HG02840 (cell line): ENCODE results near the gene APLP2.
"Not testable (repeated sequence)": the region's sequence is repeated elsewhere in the genome, so short reads cannot be mapped to it uniquely, and the experiment has no call there.

Experiments
- ATAC-seq: cut with Tn5 transposase; IDR thresholded peaks from one replicate; pipeline ENCODE4 v1.9.1; 2021; ENCODE audit warnings: mild to moderate bottlenecking, moderate library complexity, moderate number of reproducible peaks; ENCODE audit not compliant: unreplicated experiment, low FRiP score

APLP2 gene

DNA sequence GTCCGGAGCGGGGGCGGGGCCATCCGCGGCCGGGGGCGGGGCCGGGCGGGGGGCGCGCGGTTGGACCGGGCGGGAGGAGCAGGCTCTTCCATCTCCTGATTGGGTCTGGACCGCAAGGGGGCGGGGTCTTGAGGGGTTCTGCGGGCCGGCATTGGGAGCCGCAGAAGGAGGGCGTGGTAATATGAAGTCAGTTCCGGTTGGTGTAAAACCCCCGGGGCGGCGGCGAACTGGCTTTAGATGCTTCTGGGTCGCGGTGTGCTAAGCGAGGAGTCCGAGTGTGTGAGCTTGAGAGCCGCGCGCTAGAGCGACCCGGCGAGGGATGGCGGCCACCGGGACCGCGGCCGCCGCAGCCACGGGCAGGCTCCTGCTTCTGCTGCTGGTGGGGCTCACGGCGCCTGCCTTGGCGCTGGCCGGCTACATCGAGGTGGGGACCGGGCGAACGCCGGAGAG, at the start of gene APLP2:
TSS of gene APLP2 (plus strand) at position 236 of the 450 bp plus-strand sequence. CDS start at position 320, 84 bp downstream.
- peak; percentile 96 for ATAC-seq

DNA sequence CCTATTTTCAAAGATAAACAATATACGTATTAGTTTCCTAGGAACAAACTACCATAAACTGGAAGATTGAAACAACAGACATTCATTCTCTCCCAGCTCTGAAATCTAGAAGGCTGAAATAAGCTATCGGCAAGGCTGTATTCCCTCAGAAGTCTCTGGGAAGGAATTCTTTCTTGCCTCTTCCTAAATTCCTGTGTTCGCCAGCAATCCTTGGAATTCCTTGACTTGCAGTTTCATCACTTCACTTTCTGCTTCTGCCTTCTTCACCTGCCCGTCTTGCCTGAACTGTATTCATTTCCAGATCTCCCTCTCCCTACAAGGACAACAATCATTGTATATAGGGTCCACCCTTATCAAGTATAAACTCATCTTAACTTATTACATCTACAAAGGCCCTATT, 49.4 kb upstream of the APLP2 start:
- ATAC-seq: no peak

DNA sequence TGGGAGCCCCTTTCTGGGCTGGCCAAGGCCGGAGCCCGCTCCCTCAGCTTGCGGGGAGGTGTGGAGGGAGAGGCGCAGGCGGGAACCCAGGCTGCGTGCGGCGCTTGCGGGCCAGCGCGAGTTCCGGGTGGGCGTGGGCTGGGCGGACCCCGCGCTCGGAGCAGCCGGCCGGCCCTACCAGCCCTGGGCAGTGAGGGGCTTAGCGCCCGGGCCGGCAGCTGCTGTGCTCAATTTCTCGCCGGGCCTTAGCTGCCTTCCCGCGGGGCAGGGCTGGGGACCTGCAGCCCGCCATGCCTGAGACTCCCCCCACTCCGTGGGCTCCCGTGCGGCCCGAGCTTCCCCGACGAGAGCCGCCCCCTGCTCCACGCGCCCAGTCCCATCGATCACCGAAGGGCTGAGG, 48.1 kb upstream of the APLP2 start:
- ATAC-seq: not testable (repeated sequence)

DNA sequence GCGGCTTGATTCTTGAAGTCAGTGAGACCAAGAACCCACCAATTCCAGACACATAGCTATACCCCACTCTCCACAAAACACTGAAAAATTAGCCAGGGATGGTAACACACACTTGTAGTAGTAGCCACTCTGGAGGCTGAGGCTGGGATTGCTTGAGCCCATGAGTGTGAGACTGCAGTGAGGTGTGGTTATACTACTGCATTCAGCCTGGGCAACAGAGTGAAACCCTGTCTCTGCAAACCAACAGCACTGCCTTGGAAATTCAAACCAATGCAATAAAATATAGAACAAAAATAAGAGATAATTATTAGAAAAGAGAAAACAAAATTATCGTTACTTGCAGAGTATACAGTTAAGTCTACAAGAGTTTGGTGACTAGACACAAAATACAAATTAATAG, 46.9 kb upstream of the APLP2 start:
- ATAC-seq: no peak

DNA sequence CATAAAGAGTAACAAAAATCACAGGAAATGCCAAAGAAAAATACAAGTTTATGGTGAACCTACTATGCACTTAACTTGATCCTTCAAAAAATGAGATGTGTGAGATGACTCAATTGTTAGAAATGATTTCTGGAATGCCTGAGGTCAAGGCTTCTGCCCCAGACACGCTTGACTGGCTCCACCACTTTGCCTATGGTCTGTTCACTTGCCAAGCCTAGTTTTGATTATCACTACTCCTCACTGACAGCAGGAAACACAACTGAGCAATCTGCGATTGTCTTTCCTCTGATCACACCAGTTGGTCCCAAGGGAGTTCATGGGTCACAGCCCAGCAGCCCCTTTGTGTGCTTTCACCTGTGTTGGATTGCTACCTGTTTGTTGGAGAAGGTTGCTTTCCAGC, 46.5 kb upstream of the APLP2 start:
- ATAC-seq: peak; percentile 90

DNA sequence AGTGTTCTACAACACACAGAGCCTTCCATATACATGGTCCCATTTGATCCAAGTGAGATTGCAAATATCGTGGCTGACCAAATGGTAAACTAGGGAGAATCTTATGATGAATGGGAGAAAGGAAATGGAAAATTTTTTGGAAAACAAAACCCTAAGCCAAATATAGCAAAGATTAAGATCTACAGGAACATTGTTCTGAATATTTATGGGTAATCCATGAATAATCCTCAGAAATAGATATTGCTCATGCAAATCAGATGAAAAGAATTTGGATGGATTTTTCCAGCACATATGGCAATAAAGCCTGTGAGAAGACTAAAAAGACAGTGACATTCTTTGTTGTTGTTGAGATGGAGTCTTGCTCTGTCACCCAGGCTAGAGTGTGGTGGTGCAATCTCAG, 45.3 kb upstream of the APLP2 start:
- no peak for ATAC-seq

DNA sequence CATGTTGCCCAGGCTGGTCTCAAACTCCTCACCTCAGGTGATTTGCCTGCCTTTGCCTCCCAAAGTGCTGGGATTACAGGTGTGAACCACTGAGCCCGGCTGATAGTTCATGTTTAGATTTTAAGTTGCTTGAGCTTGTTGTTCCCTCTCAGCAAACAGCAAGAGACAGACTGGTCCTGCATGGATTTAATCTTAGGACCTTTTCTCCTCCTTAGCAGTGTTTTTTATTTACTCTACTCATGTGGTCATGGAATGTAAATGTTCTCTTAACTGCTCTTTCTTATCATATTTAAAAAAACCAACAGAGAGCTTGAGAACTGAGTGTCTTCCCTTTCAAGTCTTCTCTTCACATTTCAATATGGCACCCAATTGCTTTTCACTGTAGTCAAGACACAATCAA, 44.3 kb upstream of the APLP2 start:
- ATAC-seq: no peak

DNA sequence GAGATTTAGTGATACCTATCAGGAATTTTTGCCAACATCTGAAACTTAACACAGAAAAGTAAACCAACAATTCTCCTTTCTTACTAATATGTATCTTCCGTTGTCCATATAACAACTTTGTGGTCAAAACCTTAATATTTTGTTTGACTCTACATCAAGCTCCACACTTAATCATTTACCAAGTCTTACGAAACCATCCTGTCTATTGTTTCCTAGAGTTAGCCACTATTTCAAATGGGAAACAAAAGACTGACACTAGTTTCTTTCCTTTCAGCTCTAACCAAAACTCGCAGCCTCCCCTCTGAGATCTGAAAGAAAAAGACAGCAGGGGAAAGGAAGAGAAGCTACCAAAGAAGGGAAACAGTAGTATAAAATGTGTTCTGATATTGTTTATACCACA, 40.6 kb upstream of the APLP2 start:
- ATAC-seq: no peak

DNA sequence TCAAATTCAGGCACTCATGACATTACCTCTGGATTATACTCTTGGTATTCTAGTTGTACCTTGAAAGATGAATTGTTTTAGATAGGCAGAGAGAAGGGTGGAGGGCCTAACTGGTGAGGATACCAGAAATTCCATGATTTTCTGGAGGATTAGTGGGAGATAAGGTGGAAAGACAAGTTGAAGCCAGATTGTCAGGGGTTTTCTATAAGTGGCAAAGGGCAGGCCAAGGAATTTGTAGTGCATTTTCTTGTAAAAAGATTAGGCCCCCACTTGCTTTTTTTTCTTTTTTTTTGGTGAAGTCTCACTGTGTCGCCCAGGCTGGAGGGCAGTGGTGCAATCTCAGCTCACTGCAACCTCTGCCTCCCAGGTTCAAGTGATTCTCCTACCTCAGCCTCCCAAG, 38.6 kb upstream of the APLP2 start:
- ATAC-seq: no peak

DNA sequence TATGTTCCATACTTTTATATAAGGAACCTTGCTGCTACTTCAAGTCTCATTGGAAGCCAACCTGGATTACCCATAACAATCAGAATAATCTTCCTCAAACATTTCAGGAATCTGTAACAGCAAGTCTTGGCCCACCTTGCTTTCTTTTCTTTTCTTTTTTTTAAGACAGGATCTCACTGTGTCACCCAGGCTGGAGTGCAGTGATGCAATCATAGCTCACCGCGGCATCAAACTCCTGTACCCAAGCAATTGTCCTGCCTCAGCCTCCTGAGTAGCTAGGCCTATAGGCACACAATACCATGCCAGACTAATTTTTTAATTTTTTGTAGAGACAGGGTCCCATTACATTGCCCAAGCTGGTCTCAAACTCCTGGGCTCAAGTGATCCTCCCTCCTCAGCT, 37.7 kb upstream of the APLP2 start:
- no peak for ATAC-seq

DNA sequence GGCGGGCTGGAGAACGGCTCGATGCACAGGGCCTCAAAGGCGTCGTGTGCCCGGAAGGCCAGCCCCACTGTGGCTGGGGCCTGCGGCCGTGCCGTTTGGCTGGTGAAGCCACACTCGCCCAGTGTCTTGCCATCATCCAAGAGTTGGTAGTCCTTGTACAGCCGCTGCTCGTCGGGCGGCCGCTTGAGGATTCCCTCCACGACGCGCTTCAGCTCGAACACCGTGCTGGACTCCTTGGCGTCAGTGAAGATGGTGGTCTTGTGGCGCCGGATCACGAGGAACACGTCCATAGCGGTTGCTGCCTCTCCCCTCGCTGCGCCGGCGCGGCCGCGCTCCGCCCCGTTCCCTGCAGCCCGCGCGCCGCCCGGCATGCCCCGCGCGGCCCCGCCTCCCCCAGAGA, 36.8 kb upstream of the APLP2 start:
- ATAC-seq: no peak

DNA sequence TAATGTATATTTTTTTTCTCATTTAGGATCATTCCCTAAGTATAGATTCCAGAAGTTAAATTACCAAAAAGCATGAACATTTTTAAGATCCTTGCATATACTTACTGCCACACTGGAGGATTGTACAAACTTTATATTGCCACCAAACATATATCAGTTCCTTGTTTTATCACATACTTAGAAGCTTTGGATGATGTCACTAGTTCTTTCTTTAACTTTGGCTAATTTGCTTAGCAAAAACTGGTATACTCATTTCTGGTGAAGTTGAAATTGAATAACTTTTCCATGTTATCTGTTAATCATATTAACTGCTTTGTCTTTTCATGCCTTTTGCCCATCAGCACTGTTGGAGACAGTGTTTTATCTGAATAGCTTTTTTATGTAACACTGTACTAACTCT, 35.5 kb upstream of the APLP2 start:
- ATAC-seq: no peak

DNA sequence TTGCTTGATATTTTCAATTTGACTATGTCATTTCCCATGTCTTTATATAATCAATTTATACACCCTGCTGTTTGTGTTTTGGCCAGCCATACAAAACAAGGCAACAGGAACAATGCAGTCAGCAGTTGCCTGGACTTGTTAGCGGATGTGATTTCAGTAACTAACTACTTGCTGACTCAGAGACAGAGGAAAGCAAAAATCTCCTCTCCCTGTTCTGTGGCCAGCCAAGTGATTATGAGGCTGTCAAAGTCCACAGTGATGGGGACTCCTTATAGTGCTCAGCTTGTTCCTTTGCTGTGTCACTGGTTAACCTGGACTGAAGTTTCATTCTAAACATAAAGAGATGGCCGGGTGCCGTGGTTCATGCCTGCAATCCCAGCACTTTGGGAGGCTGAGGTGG, 32.6 kb upstream of the APLP2 start:
- no peak for ATAC-seq

DNA sequence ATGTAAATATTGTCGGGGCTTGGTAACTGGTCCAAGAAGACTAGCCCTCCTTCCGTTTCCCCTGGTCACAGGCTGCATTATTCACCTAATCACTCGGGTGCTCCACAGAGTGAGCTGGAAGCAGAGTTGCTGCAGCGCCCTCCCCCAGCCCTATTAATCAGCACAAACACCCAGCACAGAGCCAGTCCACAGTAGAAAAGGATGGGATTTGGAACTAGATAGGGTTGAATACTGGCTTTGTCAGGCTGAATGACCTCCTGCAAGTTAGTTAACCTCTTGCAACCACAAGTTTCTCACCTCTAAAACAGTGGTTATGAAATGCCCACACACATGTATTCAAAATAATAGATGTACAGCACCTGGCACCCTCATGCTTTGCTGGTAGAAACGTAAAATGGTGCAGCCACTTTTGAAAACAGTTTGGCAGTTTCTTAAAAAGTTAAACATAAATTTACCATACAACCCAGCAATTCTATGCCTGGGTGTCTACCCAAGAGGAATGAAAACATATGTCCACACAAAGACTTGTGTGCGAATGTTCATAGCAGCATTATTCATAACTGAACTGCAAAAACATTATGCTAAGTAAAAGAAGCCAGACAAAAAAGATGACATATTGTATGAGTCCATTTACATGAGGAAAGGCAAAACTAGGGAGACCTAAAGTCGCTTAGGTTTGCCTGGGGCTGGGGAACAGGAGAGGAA, 31.7 kb upstream of the APLP2 start:
- ATAC-seq: no peak

DNA sequence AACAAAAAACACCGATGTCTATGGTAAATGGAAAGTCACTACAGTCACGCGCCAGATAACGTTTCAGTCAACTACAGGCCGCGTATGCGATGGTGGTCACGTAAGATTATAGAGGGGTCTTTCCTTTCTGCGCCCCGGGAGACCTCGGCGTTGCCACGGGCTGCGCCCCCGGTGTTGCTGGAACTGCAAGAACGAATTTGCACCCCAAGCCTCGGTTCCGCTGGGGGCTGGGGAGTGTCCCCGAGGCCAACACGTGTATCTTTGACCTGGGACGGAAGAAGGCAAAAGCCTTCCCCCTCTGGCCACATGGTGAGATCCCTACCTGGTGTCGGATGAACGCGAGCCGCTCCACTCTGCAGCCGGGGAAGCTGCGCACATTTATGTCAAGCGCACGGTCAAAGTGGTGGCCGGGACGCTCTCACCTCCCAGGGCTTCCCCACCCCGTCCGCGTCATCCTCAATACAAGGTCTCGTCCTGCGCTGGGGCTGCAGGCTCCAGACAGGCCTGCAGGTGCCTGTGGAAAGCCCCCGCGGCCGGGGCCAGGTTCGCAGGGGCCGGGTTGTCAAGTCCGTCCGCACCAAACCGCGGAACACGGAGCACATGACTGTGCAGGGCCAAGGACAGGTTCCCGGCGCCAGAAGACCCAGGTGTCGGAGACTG, 29.3 kb upstream of the APLP2 start:
- ATAC-seq: no peak

DNA sequence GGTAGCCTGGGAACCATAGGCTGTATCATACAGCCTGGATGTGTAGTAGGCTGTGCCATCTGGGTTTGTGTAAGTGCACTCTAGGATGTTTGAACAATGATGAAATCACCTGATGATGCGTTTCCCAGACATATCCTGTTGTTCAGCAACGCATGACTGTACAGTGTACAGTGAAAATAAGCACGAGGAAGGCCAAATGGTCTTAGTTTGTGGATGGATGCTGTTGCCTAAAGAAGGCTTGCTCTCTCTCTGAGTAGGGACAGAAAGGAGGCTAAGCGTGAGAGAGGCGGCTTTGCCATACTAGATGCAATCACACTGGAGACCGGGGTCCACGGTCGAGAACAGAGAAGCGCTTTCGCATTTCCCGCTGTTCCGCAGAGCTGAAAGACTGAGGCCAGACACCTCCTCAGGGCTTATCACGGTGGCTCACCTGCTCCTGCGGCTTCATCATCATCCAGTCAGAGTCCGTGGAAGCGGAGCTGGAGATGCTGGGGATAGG, 27.6 kb upstream of the APLP2 start:
- no peak for ATAC-seq

DNA sequence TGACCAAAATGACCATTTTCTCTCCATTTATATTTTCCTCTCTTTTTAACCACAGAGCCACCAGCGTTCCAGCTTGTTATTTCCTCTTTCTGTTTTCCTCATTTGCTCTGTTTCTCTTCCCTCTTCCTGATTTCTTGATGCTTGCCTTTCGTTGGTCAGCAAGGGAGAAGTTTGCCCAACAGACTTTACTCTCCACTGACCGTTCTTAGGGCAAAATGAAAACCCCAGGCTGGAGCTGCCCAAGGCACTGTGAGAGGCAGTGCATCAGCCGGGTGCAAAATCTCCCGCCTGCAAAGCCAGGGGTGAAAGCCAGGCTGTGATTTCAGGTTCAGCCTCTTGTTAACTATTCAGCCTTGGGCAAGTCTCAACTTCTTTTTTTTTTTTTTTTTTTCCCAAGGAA, 26.1 kb upstream of the APLP2 start:
- no peak for ATAC-seq

DNA sequence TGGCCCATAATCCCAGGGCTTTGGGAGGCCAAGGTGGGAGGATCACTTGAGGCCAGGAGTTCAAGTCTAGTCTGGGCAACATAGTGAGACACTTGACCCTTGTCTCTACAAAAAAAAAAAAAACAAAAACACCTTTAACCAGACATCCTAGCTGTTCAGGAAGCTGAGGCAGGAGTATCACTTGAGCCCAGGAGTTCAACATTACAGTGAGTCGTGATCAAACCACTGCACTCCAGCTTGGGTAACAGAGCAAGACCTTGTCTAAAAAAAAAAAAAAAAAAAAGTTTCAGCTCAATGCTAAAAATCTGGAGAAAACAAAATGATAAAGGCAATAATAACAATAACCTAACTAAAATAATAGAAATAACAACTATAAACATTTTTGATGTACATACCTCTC, 22.6 kb upstream of the APLP2 start:
- ATAC-seq: no peak

DNA sequence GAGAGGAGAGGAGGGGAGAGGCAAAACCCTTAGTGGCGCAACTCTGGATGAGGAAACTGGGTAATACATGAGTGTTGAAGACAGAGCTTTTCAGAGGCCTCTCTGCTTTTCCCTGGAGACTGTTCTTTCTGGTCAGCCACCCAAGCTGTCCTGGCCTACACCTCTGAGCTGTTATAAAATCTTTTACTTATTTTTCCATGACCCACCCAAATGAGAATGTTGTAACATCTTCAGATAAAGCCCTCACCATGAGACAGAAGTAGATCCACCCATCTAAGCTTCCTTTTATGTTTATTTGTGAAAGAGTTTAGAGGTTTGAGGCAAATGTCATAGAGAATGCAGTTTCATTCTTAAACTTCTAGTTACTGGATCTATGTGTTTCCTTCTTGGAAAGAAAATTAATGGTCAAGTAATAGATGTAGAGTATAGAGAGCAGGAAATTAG, 20.3 kb upstream of the APLP2 start:
- no peak for ATAC-seq

DNA sequence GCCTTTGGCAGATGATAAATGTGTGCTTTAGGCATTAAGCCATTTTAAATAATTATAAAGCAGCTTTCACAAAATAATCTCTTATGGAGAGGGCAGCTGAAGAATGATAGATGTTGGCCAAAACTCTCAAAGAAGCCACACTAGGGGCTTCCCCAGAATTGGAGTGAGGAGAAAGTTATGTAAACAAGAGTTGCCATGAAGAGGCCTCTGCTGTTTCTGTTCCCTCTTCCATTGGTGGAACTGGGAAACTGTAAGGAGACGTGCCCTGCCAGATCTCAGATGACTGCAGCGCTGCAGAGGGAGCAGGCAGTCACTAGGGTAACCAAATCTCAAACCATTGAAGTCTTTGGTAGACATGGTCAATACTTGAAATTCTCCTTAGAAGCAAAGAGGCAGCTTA, 19.4 kb upstream of the APLP2 start:
- ATAC-seq: no peak

DNA sequence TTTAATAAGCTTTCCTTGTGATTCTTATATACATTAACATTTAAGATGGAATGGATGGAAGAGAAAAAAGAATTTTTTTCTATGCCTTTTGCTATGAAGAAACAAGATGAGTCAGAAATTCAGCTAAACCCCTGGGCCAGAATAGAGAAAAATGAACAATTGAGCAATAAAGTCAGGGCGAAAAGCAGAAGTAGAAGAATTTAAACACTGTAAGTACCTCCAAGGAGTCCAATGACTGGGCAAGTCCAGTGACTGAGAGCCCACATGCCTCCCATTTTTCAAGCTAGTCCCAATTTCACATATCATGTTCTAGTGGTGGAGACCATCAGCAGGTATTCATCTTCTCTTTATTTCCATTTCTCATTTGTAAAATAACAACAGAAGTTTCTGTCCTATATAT, 18.6 kb upstream of the APLP2 start:
- no peak for ATAC-seq

DNA sequence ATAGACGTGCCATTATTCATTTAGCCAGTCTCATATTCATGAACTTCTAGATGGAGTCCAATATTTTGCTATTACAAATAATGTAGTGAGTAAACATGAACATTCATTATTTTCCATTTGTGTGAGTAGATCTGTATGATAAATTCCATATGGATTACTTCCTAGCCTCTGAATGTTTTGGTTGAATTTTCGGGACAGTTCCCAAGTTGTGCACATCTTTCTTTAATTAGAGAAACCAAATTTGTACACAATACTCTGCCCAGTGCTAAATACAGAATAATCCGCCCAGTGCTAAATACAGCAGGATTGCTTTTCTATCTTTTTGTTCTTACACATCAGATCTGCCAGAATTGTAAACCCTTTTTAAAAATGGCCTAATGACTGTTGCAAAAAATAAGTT, 17.1 kb upstream of the APLP2 start:
- no peak for ATAC-seq
